A204.1 (cell line): ENCODE results near the gene ZNF101.
"Not testable (repeated sequence)": the region's sequence is repeated elsewhere in the genome, so short reads cannot be mapped to it uniquely, and the experiment has no call there.

ENCODE experiments used
- FAIRE-seq: peaks from 2 replicates; lab custom pipeline; 2012; peaks lifted over from hg19 to GRCh38; lab: Jason Lieb, UNC

The ZNF101 gene

GRCh38 chr19:19661675-19662251 lies 6.9 kb upstream of the ZNF101 start:
- FAIRE-seq = no peak

- FAIRE-seq = no peak
These were observed 6.3 kb upstream of the ZNF101 start for GRCh38 chr19:19662344-19662743.

GRCh38 chr19:19662871-19663255 lies 5.8 kb upstream of the ZNF101 start:
- no peak for FAIRE-seq

GRCh38 chr19:19663256-19664120 lies 5.2 kb upstream of the ZNF101 start, which contains the start of gene ATP13A1:
Gene ATP13A1, minus strand, starts transcription at chr19:19663676. Its CDS starts 10 bp downstream, at chr19:19663666.
- peak; percentile 78 for FAIRE-seq

GRCh38 chr19:19665420-19665948 lies 3.2 kb upstream of the ZNF101 start:
- FAIRE-seq = not testable (repeated sequence)

GRCh38 chr19:19670070-19670551 lies 1.5 kb downstream of the ZNF101 start:
- FAIRE-seq = no peak

- FAIRE-seq = no peak
These were observed 4.2 kb downstream of the ZNF101 start for GRCh38 chr19:19672816-19673215.

- FAIRE-seq = no peak
These were observed 5.7 kb downstream of the ZNF101 start for GRCh38 chr19:19674315-19674714.

- no peak for FAIRE-seq
These were observed 8.9 kb downstream of the ZNF101 start for GRCh38 chr19:19677579-19677978.

- FAIRE-seq = no peak
These were observed 10.8 kb downstream of the ZNF101 start for GRCh38 chr19:19679176-19680073.

- not testable (repeated sequence) for FAIRE-seq
These were observed 17.5 kb downstream of the ZNF101 start for GRCh38 chr19:19686119-19686518.

- no peak for FAIRE-seq
These were observed 17.9 kb downstream of the ZNF101 start for GRCh38 chr19:19686580-19686979.

GRCh38 chr19:19687090-19687489 lies 18.5 kb downstream of the ZNF101 start:
- FAIRE-seq = no peak

GRCh38 chr19:19689023-19689422 lies 20.4 kb downstream of the ZNF101 start:
- FAIRE-seq = not testable (repeated sequence)

GRCh38 chr19:19691683-19692082 lies 23.0 kb downstream of the ZNF101 start:
- no peak for FAIRE-seq

GRCh38 chr19:19696386-19696785 lies 27.7 kb downstream of the ZNF101 start:
- no peak for FAIRE-seq

GRCh38 chr19:19697589-19697988 lies 28.9 kb downstream of the ZNF101 start:
- FAIRE-seq = no peak

- FAIRE-seq = not testable (repeated sequence)
These were observed 31.9 kb downstream of the ZNF101 start for GRCh38 chr19:19700493-19700892.

- FAIRE-seq = no peak
These were observed 36.2 kb downstream of the ZNF101 start for GRCh38 chr19:19704836-19705235.

GRCh38 chr19:19710506-19710905 lies 41.9 kb downstream of the ZNF101 start:
- FAIRE-seq = no peak

GRCh38 chr19:19711306-19711933 lies 42.8 kb downstream of the ZNF101 start:
- FAIRE-seq = no peak
